Measurements from ENCODE around the gene GPC5.

GPC5 gene

GRCh38 chr13:92823059-92823458, 1424.6 kb downstream of the GPC5 start:
- no peak for DNase-seq

DNA sequence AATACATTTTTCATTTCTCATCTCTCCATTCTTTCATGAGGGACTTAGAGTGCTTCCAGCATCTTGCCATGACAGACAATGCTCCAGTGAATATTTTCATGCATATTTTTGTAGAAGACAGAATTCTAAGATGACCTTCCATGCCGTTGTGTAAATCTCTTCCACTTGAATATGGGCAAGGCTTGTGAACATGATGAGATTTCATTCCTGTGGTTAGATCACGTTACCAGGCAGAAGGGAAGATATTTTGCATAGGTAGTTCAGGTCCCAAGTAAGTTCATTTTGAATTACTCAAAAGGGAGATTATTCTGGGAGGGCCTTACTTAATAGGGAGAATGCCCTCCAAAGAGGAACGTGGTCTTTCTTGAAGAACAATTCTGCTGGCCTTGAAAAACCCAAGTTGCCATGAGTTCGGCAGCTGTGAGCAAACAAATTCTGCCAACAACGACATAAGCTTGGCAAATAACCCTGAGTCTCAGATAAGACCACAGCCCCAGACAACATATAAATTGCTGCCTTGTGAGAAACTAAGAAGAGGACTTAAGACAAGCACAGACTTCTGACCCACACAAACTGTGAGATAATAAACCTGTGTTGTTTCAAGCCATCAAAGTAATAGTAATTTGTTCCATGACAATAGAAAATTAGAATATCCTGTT, 1427.6 kb downstream of the GPC5 start:
- no peak for DNase-seq

- DNase-seq: no peak
These were observed 1429.1 kb downstream of the GPC5 start for GRCh38 chr13:92827503-92827902.

DNA sequence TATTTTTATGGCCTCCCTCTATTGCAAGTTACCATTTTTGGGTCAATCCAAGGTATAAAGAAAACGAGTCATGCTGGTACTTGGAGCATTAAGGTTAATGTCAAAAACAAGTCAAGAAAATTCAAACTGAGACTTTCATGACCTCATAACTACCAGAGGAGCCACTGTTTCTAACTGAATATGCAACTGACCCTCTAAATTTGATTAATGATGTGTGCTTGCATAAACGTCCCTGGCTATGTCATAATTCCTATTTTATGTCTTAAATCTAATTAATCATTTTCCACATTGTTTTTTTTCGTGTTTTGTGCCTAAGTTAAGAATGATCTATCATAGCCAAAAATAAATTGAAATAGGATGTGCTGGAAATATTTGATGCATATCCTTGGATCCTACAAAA, 1431.5 kb downstream of the GPC5 start:
- DNase-seq: no peak

DNA sequence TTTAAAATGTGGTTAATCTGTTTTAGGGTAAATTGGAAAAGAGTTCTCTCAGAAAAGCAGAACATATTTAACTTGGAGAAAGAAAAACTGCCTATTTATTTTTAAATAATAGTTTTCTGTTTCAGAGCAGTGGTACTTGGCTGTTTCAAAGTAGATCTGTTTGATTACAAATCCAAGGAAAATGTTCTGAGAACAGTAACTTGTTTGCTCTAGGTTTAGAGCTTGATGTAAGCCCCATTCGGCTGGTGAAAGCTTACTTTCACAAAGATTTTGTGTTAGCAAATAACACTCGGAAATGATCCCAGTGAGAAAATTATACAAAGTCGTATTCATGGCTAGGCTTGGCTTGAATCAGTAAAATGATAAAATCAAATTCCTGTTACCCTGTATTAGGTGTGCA, 1432.4 kb downstream of the GPC5 start:
- DNase-seq: no peak

DNA sequence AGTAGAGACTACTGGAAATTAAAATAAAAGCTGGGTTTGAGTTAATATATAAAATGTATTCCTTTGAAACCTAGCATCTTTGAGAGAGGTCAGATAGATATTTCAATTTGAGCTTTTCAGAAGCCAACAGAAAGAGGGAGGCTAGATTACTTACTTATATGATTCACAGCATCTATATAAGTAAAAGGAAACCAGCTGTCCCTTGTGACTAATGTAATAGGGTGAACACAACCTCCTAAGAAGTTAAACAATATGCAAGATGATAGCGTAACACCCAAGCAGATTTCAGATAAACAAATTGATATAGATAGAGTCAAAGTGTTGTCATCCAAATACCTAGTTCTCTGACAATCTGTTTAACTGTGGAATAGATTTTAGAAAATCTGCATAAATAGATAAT, 1434.7 kb downstream of the GPC5 start:
- no peak for DNase-seq

DNA sequence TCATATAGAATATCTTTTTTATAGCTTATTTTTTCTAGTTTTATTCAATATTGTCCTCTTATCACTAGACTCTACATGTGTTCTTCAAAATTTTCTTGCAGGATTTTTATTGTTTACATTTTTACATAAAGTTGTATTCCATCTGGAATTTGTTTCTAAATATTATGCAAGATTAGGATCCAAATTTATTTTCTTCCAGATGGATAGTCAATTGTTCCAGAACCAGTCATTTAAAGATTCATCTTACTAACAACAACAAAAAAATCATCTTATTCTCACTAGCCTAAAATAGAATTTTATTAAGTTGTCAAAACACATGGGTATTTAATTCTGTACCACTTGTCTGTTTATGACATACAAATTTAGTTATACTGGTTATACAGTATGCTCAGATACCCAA, 1437.8 kb downstream of the GPC5 start:
- no peak for DNase-seq

- no peak for DNase-seq
These were observed 1440.4 kb downstream of the GPC5 start for GRCh38 chr13:92838786-92839185.

DNA sequence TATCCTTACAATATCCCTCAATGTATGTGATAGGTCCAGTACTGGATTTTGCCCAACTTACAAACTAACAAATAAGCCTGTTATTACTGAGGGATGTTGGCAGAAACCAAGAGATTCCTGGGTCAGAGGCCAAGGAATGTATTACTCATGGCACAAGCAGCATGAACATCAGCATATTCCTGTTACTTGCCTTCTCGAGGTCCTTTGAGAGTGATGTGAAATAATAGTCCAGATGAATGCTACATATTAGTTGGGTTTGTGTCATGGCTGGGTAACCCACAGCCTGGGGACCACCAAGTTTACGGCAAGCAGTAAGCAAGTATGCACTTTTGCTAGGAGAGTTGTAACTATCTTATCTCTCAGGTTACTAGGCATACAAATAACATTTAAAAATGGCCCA, 1443.7 kb downstream of the GPC5 start:
- no peak for DNase-seq

GRCh38 chr13:92843549-92843948, 1445.1 kb downstream of the GPC5 start:
- DNase-seq: peak; percentile 6

DNA sequence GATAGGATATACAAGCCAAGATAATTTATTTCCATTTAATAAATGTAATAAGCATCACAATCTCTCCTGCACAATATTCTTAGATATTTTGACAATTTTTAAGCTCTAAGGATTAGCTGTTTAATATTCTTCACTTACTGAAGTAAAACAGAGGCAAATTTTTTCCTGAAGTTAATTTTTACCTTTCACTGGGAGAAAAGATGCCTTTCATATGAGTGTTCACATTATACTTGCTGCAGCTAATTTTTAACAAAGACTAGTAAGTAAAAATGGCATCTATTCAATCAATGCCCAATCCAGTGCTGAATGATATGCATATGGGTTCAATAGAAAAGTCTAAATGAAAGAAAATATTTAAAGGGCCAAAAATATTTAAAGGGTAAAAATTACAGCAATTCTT, 1451.0 kb downstream of the GPC5 start:
- DNase-seq: no peak

GRCh38 chr13:92864584-92865284, 1466.3 kb downstream of the GPC5 start:
- DNase-seq: no peak

- no peak for DNase-seq
These were observed 1474.6 kb downstream of the GPC5 start for GRCh38 chr13:92873029-92873428.

GRCh38 chr13:92886535-92887077, 1488.2 kb downstream of the GPC5 start:
- no peak for DNase-seq

DNA sequence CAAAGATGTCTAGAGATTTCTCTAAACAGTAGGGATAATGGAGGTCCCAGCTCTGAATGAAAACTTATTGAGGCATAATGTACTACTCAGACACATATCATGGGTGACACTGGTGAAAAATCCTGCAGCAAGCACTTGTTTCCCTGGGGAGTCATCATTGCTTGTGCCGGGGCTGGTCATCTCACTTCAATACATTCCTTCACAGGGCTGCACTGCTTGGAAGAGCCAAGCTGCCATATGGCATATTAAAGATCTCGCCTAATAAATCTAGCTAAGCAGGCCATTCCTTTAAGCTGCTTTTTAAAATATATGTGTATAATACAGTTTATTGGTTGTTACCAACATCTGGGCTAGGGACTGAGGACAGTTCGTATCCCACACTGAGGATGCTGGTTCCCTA, 1496.0 kb downstream of the GPC5 start:
- DNase-seq: no peak

GRCh38 chr13:92896842-92897241, 1498.4 kb downstream of the GPC5 start:
- DNase-seq: no peak

DNA sequence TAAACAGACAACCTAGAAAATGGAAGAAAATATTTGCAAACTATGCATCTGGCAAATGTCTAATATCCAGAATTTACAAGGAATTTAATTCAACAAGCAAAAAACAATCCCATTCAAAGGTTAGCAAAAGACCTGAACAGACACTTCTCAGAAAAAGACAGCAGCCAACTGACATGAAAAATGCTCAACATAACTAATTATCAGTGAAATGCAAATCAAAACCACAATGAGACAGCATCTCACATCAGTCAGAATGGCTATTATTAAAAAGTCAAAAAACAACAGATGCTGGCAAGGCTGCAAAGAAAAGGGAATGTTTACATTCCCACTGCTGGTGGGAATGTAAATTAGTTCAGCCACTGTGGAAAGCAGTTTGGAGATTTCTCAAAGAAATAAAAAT, 1500.5 kb downstream of the GPC5 start:
- peak; percentile 34 for DNase-seq

DNA sequence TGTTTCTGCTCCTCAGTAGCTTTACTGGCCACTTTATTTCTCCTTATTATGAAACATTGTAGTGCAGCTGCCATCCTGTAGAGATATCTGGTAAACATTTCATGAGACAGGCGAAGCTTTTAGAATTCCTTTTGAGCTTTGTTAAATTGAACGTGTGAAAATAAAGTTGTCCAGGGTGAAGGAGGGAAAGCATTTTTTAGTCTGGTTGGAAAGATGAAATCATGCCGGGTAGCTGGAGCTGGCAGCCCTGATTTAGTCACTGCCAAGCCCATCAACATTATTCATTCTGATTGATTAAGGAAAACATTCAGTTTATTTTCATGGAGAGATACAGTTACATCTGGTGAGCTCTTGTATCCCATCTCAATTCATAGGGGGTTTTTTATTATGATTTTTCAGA, 1502.0 kb downstream of the GPC5 start:
- peak; percentile 28 for DNase-seq

- DNase-seq: no peak
These were observed 1503.3 kb downstream of the GPC5 start for GRCh38 chr13:92901739-92902138.

DNA sequence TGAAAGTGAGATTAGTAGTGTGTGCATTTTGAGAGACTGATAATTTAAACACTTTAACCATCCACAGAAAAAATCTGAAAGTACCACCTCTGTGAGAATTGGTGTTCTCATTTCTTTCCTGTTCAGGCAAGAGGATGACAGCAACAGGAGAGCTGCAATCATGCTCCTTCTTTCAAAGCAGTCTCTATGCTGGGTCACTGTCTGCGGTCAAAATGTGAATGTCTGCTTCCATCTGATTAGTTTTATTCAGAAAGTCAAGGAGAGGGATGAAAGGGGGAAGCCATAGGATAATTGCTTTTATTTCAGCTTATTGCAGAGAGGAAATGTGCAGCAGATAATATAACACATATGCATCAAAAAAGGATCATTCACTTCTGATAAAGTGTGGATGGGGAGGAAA, 1514.2 kb downstream of the GPC5 start:
- DNase-seq: no peak

GRCh38 chr13:92913840-92914239, 1515.4 kb downstream of the GPC5 start:
- no peak for DNase-seq
